ENCODE data around the gene TRIM60. TPM values are rescaled to one million over a fixed set of nuclear protein-coding genes. Genes with fewer than 3 reads are reported as not detected.
"Not testable (repeated sequence)": the region's sequence is repeated elsewhere in the genome, so short reads cannot be mapped to it uniquely, and the experiment has no call there.

Gene TRIM60
- total RNA-seq, 1 experiment from 2014 or later: not detected

GRCh38 chr4:165052627-165053026, 20.8 kb downstream of the TRIM60 start:
- no peak for DNase-seq (ENCODE audit: extremely low read depth, low read depth)

GRCh38 chr4:165053645-165054044, 21.8 kb downstream of the TRIM60 start, which contains the start of gene TRIM75:
Gene TRIM75, plus strand, starts transcription at chr4:165053866. Its CDS starts 5,282 bp downstream, at chr4:165059148.
- no peak for DNase-seq (ENCODE audit: extremely low read depth, low read depth)

GRCh38 chr4:165055601-165056000, 23.8 kb downstream of the TRIM60 start:
- no peak for DNase-seq (ENCODE audit: extremely low read depth, low read depth)

GRCh38 chr4:165058666-165059065, 26.9 kb downstream of the TRIM60 start:
- DNase-seq (ENCODE audit: extremely low read depth, low read depth): no peak

- DNase-seq (ENCODE audit: extremely low read depth, low read depth): no peak
Measured at GRCh38 chr4:165059386-165059785, 27.6 kb downstream of the TRIM60 start.

GRCh38 chr4:165060938-165061337, 29.1 kb downstream of the TRIM60 start:
- no peak for DNase-seq (ENCODE audit: extremely low read depth, low read depth)

GRCh38 chr4:165070560-165070959, 38.8 kb downstream of the TRIM60 start:
- no peak for DNase-seq (ENCODE audit: extremely low read depth, low read depth)

- DNase-seq (ENCODE audit: extremely low read depth, low read depth): not testable (repeated sequence)
Measured at GRCh38 chr4:165073346-165073745, 41.5 kb downstream of the TRIM60 start.

GRCh38 chr4:165077034-165077578, 45.3 kb downstream of the TRIM60 start:
- no peak for DNase-seq (ENCODE audit: extremely low read depth, low read depth)

- DNase-seq (ENCODE audit: extremely low read depth, low read depth): no peak
Measured at GRCh38 chr4:165079476-165079875, 47.7 kb downstream of the TRIM60 start.

GRCh38 chr4:165084787-165085186, 53.0 kb downstream of the TRIM60 start:
- not testable (repeated sequence) for DNase-seq (ENCODE audit: extremely low read depth, low read depth)

- DNase-seq (ENCODE audit: extremely low read depth, low read depth): no peak
Measured at GRCh38 chr4:165085946-165086345, 54.1 kb downstream of the TRIM60 start.

GRCh38 chr4:165088366-165088765, 56.6 kb downstream of the TRIM60 start:
- DNase-seq (ENCODE audit: extremely low read depth, low read depth): no peak

Small RNA genes within 50 kb of the gene (small RNA-seq; reads per million reads assigned to genes)
- 0 reads per million in 2 experiments for gene AC106872.12

Other genes starting within 250 kb of the TRIM60 start
- not detected in 2 replicates for gene APELA, start 154.8 kb upstream of the TRIM60 start, total RNA-seq (2014; rRNA removed; shearing (Covaris generic))
- gene TRIM61, start 54.3 kb upstream of the TRIM60 start, total RNA-seq (2014; rRNA removed; shearing (Covaris generic)): not detected in 2 replicates
- not detected in 2 replicates for gene TRIM75, start 21.9 kb downstream of the TRIM60 start, total RNA-seq (2014; rRNA removed; shearing (Covaris generic))
- 15.3 and 17.4 TPM in 2 replicates for gene TMEM192, start 80.9 kb downstream of the TRIM60 start, total RNA-seq (2014; rRNA removed; shearing (Covaris generic))
- gene KLHL2, start 175.6 kb downstream of the TRIM60 start, total RNA-seq (2014; rRNA removed; shearing (Covaris generic)): 10.2 and 14.4 TPM in 2 replicates

All from NCI-H460 (cell line).